ENCODE measurements around the gene HES7. TPM values are rescaled to one million over a fixed set of nuclear protein-coding genes. Genes with fewer than 3 reads are reported as not detected.

HES7 gene
- total and polyA plus RNA-seq, 10 donors: 0.04 to 0.67 (median 0.41) TPM; not detected in 5

- H3K9me3 ChIP-seq: no peaks in the 10 kb centered on the region
- 0 to 1% (median 1%) methylated on average over 43 to 55 of the region's 55 CpGs for WGBS, 5 donors
- intact Hi-C loops (cut with DNase I; ENCODE audit: low total_unique reads): no loop called here
- peaks cover 4 to 86% (median 42%) of the 10 kb centered on the region in 7 donors for H3K27me3 ChIP-seq (replicated peaks in 1 of 7)
- H3K27ac ChIP-seq: peak overlapping the region in 1 of 8 donors; percentile 3
- peaks cover 64 to 96% (median 87%) of the 10 kb centered on the region in 6 donors for H3K4me1 ChIP-seq
- no peak for DNase-seq
- no peaks in the 10 kb centered on the region for H3K36me3 ChIP-seq
- TF ChIP-seq POLR2AphosphoS5 (IDR thresholded peaks at IDR 0.05): no peak
- no peak for TF ChIP-seq POLR2A (IDR thresholded peaks at IDR 0.05)
- TF ChIP-seq CTCF (IDR thresholded peaks at IDR 0.05 in 8 of 11, conservative IDR thresholded peaks at IDR 0.05 in 3 of 11): no peak
- H3K4me3 ChIP-seq: peak overlapping the region; percentile 37 to 86 (median 54)
Measured at GRCh38 chr17:8122924-8123694, 797 bp downstream of the HES7 start.

- WGBS, 5 donors: 1% methylated on average over 27 to 29 of the region's 29 CpGs
- H3K27me3 ChIP-seq (replicated peaks in 1 of 7): peaks cover 4 to 86% (median 43%) of the 10 kb centered on the region in 7 donors
- no peak for DNase-seq
Measured at GRCh38 chr17:8122422-8122923, 1.4 kb downstream of the HES7 start.

GRCh38 chr17:8121681-8122421 is 2.1 kb downstream of the HES7 start:
- peak; percentile 87 for DNase-seq
- Histone ChIP-seq H3K4me3 (peak overlapping the region; percentile 37 to 86 (median 54)), H3K36me3 (no peaks in the 10 kb centered on the region), H3K27ac (peak overlapping the region in 2 of 8 donors; percentile 38 to 48), H3K9me3 (no peaks in the 10 kb centered on the region), H3K4me1 (peaks cover 69 to 100% (median 93%) of the 10 kb centered on the region in 6 donors), H3K27me3 (replicated peaks in 1 of 7) (peaks cover 4 to 86% (median 49%) of the 10 kb centered on the region in 7 donors)
- intact Hi-C loops (cut with DNase I; ENCODE audit: low total_unique reads): no loop called here
- 0 to 1% (median 1%) methylated on average over 48 to 76 of the region's 76 CpGs for WGBS, 5 donors
- TF ChIP-seq CTCF (IDR thresholded peaks at IDR 0.05 in 8 of 11, conservative IDR thresholded peaks at IDR 0.05 in 3 of 11) (peak in 8 of 11 experiments; percentile 26 to 69 (median 44)), POLR2A (IDR thresholded peaks at IDR 0.05) (no peak), POLR2AphosphoS5 (IDR thresholded peaks at IDR 0.05) (peak in 2 of 3 donors; percentile 15 to 36)

More at GRCh38 chr17:8122422-8122923, 1.4 kb downstream of the HES7 start:
- Histone ChIP-seq H3K36me3 (no peaks in the 10 kb centered on the region), H3K4me3 (peak overlapping the region; percentile 37 to 86 (median 54)), H3K27ac (no peak overlapping the region), H3K4me1 (peaks cover 69 to 100% (median 93%) of the 10 kb centered on the region in 6 donors), H3K9me3 (no peaks in the 10 kb centered on the region)
- no peak for TF ChIP-seq POLR2AphosphoS5 (IDR thresholded peaks at IDR 0.05)
- no peak for TF ChIP-seq CTCF (IDR thresholded peaks at IDR 0.05 in 8 of 11, conservative IDR thresholded peaks at IDR 0.05 in 3 of 11)
- no peak for TF ChIP-seq POLR2A (IDR thresholded peaks at IDR 0.05)
- intact Hi-C loops (cut with DNase I; ENCODE audit: low total_unique reads): no loop called here

Data from spleen (tissue), 11 donors.